Esophagus squamous epithelium (tissue), 4 donors: ENCODE results near the gene RAX2.

Experiments used
- POLR2A ChIP-seq, 4 donors: fragments of 450-650 bp; IDR thresholded peaks; one replicate each; pipeline ENCODE4 v1.6.1; 2017; ENCODE audit warnings: antibody characterized with exemption in 4 of 4, mild to moderate bottlenecking in 4 of 4, moderate library complexity in 3 of 4
- TF ChIP-seq, protein P1 (sequence below), 6 experiments: fragments of 450-650 bp in 4 of 6; fragments of 200-600 bp in 2 of 6; sonication (generic) in 2 of 6; IDR thresholded peaks; one replicate each; pipeline ENCODE4 v1.5.1; 2016 to 2019; ENCODE audit warnings: antibody characterized with exemption in 6 of 6, mild to moderate bottlenecking in 4 of 6, moderate library complexity in 4 of 6

DNA sequence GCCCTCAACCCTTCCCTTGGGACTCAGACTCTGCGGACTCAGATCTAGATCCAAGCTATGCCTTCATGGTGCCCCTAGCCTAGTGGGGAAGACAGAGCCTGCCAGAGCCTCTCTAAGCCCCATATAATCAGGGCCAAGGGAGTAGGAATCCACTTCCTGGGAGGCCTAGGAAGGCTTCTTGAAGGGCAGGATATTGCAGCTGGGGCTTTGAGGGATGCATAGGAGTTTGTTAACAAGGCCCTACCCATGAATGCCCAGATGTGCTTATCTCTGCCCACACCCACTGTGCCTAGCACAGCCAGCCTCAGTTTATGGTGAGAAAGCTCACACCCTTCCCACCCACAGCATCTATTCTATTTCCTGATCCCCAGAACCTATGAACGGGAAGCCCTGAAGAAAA is 21.8 kb downstream of the RAX2 start:
- TF ChIP-seq, protein P1, sequence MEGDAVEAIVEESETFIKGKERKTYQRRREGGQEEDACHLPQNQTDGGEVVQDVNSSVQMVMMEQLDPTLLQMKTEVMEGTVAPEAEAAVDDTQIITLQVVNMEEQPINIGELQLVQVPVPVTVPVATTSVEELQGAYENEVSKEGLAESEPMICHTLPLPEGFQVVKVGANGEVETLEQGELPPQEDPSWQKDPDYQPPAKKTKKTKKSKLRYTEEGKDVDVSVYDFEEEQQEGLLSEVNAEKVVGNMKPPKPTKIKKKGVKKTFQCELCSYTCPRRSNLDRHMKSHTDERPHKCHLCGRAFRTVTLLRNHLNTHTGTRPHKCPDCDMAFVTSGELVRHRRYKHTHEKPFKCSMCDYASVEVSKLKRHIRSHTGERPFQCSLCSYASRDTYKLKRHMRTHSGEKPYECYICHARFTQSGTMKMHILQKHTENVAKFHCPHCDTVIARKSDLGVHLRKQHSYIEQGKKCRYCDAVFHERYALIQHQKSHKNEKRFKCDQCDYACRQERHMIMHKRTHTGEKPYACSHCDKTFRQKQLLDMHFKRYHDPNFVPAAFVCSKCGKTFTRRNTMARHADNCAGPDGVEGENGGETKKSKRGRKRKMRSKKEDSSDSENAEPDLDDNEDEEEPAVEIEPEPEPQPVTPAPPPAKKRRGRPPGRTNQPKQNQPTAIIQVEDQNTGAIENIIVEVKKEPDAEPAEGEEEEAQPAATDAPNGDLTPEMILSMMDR (IDR thresholded peaks at IDR 0.05) = no peak
- TF ChIP-seq POLR2A (IDR thresholded peaks at IDR 0.05) = no peak
